GM12878 (cell line): ENCODE results near the gene SDC1. TPM values are rescaled to one million over a fixed set of nuclear protein-coding genes. Genes with fewer than 3 reads are reported as not detected.
A peak's percentile ranks its signal among the peaks of the same experiment; 100 is the strongest.

Experiments used
- ATF7 ChIP-seq: fragments of 450-650 bp; IDR thresholded peaks from 2 replicates; pipeline ENCODE4 v1.6.1; 2016; ENCODE audit warnings: low read depth, mild to moderate bottlenecking
- CBX5 ChIP-seq: sonication (generic); IDR thresholded peaks from 2 replicates; pipeline ENCODE4 v1.6.1; 2016; ENCODE audit warnings: low read depth, moderate library complexity, mild to moderate bottlenecking, inconsistent platforms
- ESRRA ChIP-seq: IDR thresholded peaks from 2 replicates; pipeline ENCODE4 v1.6.1; 2012; ENCODE audit warnings: mild to moderate bottlenecking, low read length, improper control_type of control experiment
- EZH2 ChIP-seq: IDR thresholded peaks from 2 replicates; pipeline ENCODE4 v1.6.1; 2012; ENCODE audit warnings: low read depth, mild to moderate bottlenecking, control low read depth, inconsistent platforms, low read length, borderline replicate concordance; ENCODE audit not compliant: control insufficient read depth
- KLF5 ChIP-seq: fragments of 450-650 bp; IDR thresholded peaks from 2 replicates; pipeline ENCODE4 v1.6.1; 2014; ENCODE audit warnings: mild to moderate bottlenecking; ENCODE audit not compliant: partially characterized antibody
- MTA3 ChIP-seq: IDR thresholded peaks from 2 replicates; pipeline ENCODE4 v1.6.1; 2012; ENCODE audit warnings: low read length, inconsistent platforms, borderline replicate concordance
- NFYA ChIP-seq: IDR thresholded peaks from 2 replicates; pipeline ENCODE4 v1.6.1; 2011; ENCODE audit warnings: low read depth, mild to moderate bottlenecking, low read length, improper control_type of control experiment, borderline replicate concordance
- POLR2AphosphoS2 ChIP-seq: IDR thresholded peaks from 2 replicates; pipeline ENCODE4 v1.6.1; 2011; ENCODE audit warnings: low read depth, mild to moderate bottlenecking, low read length, improper control_type of control experiment, moderate library complexity
- RBBP5 ChIP-seq: fragments of 200-600 bp; sonication (generic); conservative IDR thresholded peaks from 2 replicates; pipeline ENCODE4 v1.6.1; 2016
- SMAD5 ChIP-seq: IDR thresholded peaks from 2 replicates; pipeline ENCODE4 v1.6.1; 2016; ENCODE audit warnings: antibody characterized with exemption, low read depth
- SMC3 ChIP-seq: IDR thresholded peaks from 2 replicates; pipeline ENCODE4 v1.6.1; 2011; ENCODE audit warnings: low read length, improper control_type of control experiment, borderline replicate concordance
- SP1 ChIP-seq: IDR thresholded peaks from one replicate; pipeline ENCODE4 v1.6.1; 2011; ENCODE audit warnings: low read depth, low read length
- WRNIP1 ChIP-seq: IDR thresholded peaks from 2 replicates; pipeline ENCODE4 v1.6.1; 2011; ENCODE audit warnings: low read depth, low read length, improper control_type of control experiment, borderline replicate concordance
- YY1 ChIP-seq: IDR thresholded peaks from 2 replicates; pipeline ENCODE4 v1.6.1; 2011; ENCODE audit warnings: low read depth, mild to moderate bottlenecking, low read length
- ZNF207 ChIP-seq: fragments of 450-650 bp; IDR thresholded peaks from 2 replicates; pipeline ENCODE4 v1.6.1; 2014; ENCODE audit warnings: antibody characterized with exemption, mild to moderate bottlenecking, borderline replicate concordance
- polyA plus RNA-seq, 11 experiments: library from polyadenylated mRNA; depleted of rRNA in 4 of 11; unstranded in 6 of 11; stranded (reverse) in 5 of 11; fragments of >200 nt; fragmentation: Nextera tagmentation in 4 of 11; fragmentation: Illumina TruSeq in 1 of 11; extraction: Ambion mirVana in 4 of 11; extraction: Trizol in 1 of 11; gene quantifications; 1 replicate in 1 of 11; 2 replicates in 10 of 11; pipeline versions ENCODE4 v1.2.1 to v1.2.3, GENCODE V29; 2011 to 2016; ENCODE audit warnings: inconsistent platforms in 2 of 11, missing spikeins in 2 of 11, low read depth in 1 of 11
- total RNA-seq, 4 experiments: library from RNA; depleted of rRNA in 3 of 4; stranded (reverse); fragments of >200 nt in 3 of 4; fragmentation: Illumina TruSeq in 1 of 4; extraction: Trizol in 1 of 4; gene quantifications; 2 replicates each; pipeline versions ENCODE4 v1.2.1 to v1.2.3, GENCODE V29; 2013 to 2021
- TF ChIP-seq, protein P1 (sequence below): IDR thresholded peaks from 2 replicates; pipeline ENCODE4 v1.6.1; 2012; ENCODE audit warnings: mild to moderate bottlenecking, low read depth, low read length
- TF ChIP-seq, protein P2 (sequence below): fragments of 450-650 bp; IDR thresholded peaks from 2 replicates; pipeline ENCODE4 v1.6.1; 2016; ENCODE audit warnings: mild to moderate bottlenecking
- TF ChIP-seq, protein P3 (sequence below): fragments of 450-650 bp; IDR thresholded peaks from 2 replicates; pipeline ENCODE4 v1.6.1; 2017; ENCODE audit warnings: borderline replicate concordance
- TF ChIP-seq, protein P4 (sequence below): IDR thresholded peaks from 2 replicates; pipeline ENCODE4 v1.6.1; 2012; ENCODE audit warnings: low read depth, low read length, improper control_type of control experiment
- TF ChIP-seq, protein P5 (sequence below): fragments of 150-350 bp; IDR thresholded peaks from 2 replicates; pipeline ENCODE4 v1.6.1; 2016; ENCODE audit warnings: low read depth, low read length

Gene SDC1
- total and polyA plus RNA-seq, 10 of the 15 experiments (the other 5 are each of a cell fraction or from before 2014, with no cell fraction given) = 0.85 to 36.8 (median 23.7) TPM

DNA sequence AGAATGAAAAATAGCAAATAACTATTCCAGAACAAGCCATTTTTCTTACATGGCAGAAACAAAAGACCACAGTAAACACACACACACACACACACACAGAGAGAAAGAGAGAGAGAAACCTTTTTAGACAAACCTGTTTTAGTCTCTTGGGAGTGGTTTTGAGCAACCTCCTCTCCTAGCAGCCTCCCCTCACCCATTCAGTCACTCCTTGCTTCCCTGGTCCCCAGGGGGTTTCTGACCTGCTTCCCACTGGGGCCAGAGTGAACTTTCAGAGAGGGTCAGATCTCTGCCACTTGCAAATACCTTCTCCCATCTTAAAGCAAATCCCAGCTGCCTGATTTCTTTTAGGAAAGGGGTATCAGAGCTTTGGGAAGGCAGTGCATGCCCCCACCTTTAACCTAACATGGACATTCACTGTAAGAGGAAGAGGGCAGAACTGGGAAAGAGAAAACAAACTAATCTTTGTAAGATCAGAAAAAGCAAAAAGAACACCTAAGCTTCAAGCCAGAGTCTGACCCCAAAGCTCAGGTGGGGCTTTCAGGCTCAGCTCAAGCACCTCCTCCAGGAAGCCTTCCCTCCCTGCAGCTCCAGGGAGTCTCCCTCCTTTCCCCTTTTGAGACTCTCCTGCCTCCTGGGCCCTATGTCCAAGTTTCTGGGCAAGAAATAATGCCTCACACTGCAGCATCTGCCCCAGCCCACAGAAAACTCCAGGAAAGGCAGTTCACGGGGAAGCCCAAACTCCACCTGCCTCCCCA is 2.7 kb downstream of the SDC1 start (continued):
- no peak for TF ChIP-seq SP1
- TF ChIP-seq, protein P1, sequence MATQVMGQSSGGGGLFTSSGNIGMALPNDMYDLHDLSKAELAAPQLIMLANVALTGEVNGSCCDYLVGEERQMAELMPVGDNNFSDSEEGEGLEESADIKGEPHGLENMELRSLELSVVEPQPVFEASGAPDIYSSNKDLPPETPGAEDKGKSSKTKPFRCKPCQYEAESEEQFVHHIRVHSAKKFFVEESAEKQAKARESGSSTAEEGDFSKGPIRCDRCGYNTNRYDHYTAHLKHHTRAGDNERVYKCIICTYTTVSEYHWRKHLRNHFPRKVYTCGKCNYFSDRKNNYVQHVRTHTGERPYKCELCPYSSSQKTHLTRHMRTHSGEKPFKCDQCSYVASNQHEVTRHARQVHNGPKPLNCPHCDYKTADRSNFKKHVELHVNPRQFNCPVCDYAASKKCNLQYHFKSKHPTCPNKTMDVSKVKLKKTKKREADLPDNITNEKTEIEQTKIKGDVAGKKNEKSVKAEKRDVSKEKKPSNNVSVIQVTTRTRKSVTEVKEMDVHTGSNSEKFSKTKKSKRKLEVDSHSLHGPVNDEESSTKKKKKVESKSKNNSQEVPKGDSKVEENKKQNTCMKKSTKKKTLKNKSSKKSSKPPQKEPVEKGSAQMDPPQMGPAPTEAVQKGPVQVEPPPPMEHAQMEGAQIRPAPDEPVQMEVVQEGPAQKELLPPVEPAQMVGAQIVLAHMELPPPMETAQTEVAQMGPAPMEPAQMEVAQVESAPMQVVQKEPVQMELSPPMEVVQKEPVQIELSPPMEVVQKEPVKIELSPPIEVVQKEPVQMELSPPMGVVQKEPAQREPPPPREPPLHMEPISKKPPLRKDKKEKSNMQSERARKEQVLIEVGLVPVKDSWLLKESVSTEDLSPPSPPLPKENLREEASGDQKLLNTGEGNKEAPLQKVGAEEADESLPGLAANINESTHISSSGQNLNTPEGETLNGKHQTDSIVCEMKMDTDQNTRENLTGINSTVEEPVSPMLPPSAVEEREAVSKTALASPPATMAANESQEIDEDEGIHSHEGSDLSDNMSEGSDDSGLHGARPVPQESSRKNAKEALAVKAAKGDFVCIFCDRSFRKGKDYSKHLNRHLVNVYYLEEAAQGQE = no peak
- TF ChIP-seq ESRRA = no peak
- TF ChIP-seq NFYA = no peak
- TF ChIP-seq WRNIP1 = no peak
- TF ChIP-seq ZNF207 = no peak
- no peak for TF ChIP-seq EZH2
- TF ChIP-seq, protein P2, sequence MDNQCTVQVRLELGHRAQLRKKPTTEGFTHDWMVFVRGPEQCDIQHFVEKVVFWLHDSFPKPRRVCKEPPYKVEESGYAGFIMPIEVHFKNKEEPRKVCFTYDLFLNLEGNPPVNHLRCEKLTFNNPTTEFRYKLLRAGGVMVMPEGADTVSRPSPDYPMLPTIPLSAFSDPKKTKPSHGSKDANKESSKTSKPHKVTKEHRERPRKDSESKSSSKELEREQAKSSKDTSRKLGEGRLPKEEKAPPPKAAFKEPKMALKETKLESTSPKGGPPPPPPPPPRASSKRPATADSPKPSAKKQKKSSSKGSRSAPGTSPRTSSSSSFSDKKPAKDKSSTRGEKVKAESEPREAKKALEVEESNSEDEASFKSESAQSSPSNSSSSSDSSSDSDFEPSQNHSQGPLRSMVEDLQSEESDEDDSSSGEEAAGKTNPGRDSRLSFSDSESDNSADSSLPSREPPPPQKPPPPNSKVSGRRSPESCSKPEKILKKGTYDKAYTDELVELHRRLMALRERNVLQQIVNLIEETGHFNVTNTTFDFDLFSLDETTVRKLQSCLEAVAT = peak; percentile 51; the same call in 1 of the 2 replicates
- TF ChIP-seq SMAD5 = no peak
- TF ChIP-seq, protein P3, sequence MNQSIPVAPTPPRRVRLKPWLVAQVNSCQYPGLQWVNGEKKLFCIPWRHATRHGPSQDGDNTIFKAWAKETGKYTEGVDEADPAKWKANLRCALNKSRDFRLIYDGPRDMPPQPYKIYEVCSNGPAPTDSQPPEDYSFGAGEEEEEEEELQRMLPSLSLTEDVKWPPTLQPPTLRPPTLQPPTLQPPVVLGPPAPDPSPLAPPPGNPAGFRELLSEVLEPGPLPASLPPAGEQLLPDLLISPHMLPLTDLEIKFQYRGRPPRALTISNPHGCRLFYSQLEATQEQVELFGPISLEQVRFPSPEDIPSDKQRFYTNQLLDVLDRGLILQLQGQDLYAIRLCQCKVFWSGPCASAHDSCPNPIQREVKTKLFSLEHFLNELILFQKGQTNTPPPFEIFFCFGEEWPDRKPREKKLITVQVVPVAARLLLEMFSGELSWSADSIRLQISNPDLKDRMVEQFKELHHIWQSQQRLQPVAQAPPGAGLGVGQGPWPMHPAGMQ = no peak
- TF ChIP-seq SMC3 = no peak
- TF ChIP-seq ATF7 = peak; percentile 88
- TF ChIP-seq RBBP5 = no peak
- TF ChIP-seq, protein P4, sequence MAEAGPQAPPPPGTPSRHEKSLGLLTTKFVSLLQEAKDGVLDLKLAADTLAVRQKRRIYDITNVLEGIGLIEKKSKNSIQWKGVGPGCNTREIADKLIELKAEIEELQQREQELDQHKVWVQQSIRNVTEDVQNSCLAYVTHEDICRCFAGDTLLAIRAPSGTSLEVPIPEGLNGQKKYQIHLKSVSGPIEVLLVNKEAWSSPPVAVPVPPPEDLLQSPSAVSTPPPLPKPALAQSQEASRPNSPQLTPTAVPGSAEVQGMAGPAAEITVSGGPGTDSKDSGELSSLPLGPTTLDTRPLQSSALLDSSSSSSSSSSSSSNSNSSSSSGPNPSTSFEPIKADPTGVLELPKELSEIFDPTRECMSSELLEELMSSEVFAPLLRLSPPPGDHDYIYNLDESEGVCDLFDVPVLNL = no peak
- no peak for TF ChIP-seq POLR2AphosphoS2
- TF ChIP-seq, protein P5, sequence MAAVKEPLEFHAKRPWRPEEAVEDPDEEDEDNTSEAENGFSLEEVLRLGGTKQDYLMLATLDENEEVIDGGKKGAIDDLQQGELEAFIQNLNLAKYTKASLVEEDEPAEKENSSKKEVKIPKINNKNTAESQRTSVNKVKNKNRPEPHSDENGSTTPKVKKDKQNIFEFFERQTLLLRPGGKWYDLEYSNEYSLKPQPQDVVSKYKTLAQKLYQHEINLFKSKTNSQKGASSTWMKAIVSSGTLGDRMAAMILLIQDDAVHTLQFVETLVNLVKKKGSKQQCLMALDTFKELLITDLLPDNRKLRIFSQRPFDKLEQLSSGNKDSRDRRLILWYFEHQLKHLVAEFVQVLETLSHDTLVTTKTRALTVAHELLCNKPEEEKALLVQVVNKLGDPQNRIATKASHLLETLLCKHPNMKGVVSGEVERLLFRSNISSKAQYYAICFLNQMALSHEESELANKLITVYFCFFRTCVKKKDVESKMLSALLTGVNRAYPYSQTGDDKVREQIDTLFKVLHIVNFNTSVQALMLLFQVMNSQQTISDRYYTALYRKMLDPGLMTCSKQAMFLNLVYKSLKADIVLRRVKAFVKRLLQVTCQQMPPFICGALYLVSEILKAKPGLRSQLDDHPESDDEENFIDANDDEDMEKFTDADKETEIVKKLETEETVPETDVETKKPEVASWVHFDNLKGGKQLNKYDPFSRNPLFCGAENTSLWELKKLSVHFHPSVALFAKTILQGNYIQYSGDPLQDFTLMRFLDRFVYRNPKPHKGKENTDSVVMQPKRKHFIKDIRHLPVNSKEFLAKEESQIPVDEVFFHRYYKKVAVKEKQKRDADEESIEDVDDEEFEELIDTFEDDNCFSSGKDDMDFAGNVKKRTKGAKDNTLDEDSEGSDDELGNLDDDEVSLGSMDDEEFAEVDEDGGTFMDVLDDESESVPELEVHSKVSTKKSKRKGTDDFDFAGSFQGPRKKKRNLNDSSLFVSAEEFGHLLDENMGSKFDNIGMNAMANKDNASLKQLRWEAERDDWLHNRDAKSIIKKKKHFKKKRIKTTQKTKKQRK = no peak
- no peak for TF ChIP-seq YY1
- no peak for TF ChIP-seq MTA3
- TF ChIP-seq KLF5 = no peak
- no peak for TF ChIP-seq CBX5
